GM12878 (cell line): ENCODE data around the gene ST3GAL5. TPM values are rescaled to one million over a fixed set of nuclear protein-coding genes. Genes with fewer than 3 reads are reported as not detected.

ENCODE experiments used
- CEBPZ ChIP-seq: fragments of 150-350 bp; IDR thresholded peaks from 2 replicates; pipeline ENCODE4 v1.6.1; 2016; ENCODE audit warnings: low read depth, low read length
- EZH2 ChIP-seq: IDR thresholded peaks from 2 replicates; pipeline ENCODE4 v1.6.1; 2012; ENCODE audit warnings: low read depth, mild to moderate bottlenecking, control low read depth, inconsistent platforms, low read length, borderline replicate concordance; ENCODE audit not compliant: control insufficient read depth
- IRF4 ChIP-seq: IDR thresholded peaks from 2 replicates; pipeline ENCODE4 v1.6.1; 2011; ENCODE audit warnings: low read depth, low read length
- KLF5 ChIP-seq: fragments of 450-650 bp; IDR thresholded peaks from 2 replicates; pipeline ENCODE4 v1.6.1; 2014; ENCODE audit warnings: mild to moderate bottlenecking; ENCODE audit not compliant: partially characterized antibody
- NFYB ChIP-seq: IDR thresholded peaks from 2 replicates; pipeline ENCODE4 v1.6.1; 2011; ENCODE audit warnings: low read depth, mild to moderate bottlenecking, low read length, improper control_type of control experiment, moderate library complexity; ENCODE audit not compliant: insufficient read depth
- PBX3 ChIP-seq: IDR thresholded peaks from 2 replicates; pipeline ENCODE4 v1.6.1; 2011; ENCODE audit warnings: mild to moderate bottlenecking, low read depth, low read length, moderate library complexity; ENCODE audit not compliant: insufficient replicate concordance
- SUZ12 ChIP-seq: fragments of 200-600 bp; sonication (generic); IDR thresholded peaks from one replicate; pipeline ENCODE4 v1.6.1; 2018; ENCODE audit warnings: antibody characterized with exemption, mild to moderate bottlenecking; ENCODE audit not compliant: unreplicated experiment
- polyA plus RNA-seq, 11 experiments: library from polyadenylated mRNA; depleted of rRNA in 4 of 11; unstranded in 6 of 11; stranded (reverse) in 5 of 11; fragments of >200 nt; fragmentation: Nextera tagmentation in 4 of 11; fragmentation: Illumina TruSeq in 1 of 11; extraction: Ambion mirVana in 4 of 11; extraction: Trizol in 1 of 11; gene quantifications; 1 replicate in 1 of 11; 2 replicates in 10 of 11; pipeline versions ENCODE4 v1.2.1 to v1.2.3, GENCODE V29; 2011 to 2016; ENCODE audit warnings: inconsistent platforms in 2 of 11, missing spikeins in 2 of 11, low read depth in 1 of 11
- total RNA-seq, 4 experiments: library from RNA; depleted of rRNA in 3 of 4; stranded (reverse); fragments of >200 nt in 3 of 4; fragmentation: Illumina TruSeq in 1 of 4; extraction: Trizol in 1 of 4; gene quantifications; 2 replicates each; pipeline versions ENCODE4 v1.2.1 to v1.2.3, GENCODE V29; 2013 to 2021

ST3GAL5 gene
- total and polyA plus RNA-seq, 10 of the 15 experiments (the other 5 are each of a cell fraction or from before 2014, with no cell fraction given) = 5.2 to 60.9 (median 10.2) TPM

GRCh38 chr2:85822766-85823165 is 66.0 kb downstream of the ST3GAL5 start (continued):
- no peak for TF ChIP-seq KLF5
- TF ChIP-seq EZH2 = no peak
- TF ChIP-seq NFYB = no peak
- no peak for TF ChIP-seq CEBPZ
- no peak for TF ChIP-seq PBX3
- TF ChIP-seq SUZ12 = no peak
- TF ChIP-seq IRF4 = no peak
